ENCODE results near the gene PHAF1.

The PHAF1 gene

DNA sequence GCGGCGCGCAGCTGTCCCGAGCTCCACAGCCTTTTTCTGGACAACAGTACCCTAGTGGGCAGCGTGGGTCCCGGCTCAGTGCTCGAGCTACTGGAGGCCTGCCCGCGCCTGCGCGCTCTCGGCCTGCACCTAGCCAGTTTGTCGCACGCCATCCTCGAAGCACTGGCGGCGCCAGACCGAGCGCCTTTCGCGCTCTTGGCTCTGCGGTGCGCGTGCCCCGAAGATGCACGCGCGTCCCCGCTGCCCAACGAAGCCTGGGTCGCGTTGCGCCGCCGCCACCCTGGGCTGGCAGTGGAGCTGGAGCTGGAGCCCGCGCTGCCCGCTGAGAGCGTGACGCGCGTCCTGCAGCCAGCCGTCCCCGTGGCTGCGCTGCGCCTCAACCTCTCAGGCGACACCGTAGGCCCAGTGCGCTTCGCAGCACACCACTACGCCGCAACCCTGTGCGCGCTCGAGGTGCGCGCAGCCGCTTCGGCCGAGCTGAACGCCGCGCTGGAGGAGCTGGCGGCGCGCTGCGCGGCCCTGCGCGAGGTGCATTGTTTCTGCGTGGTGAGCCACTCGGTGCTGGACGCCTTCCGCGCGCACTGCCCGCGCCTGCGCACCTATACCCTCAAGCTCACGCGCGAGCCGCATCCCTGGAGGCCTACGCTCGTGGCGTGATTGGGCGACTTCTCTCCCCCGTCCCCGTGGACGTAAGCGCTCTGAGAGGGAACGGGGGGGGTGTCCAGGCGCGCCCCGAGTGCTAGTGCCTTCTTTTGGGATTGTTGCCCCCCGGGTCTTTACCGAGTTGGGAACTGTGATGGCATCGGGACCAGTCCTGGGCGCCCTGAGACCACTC lies 53.6 kb downstream of the PHAF1 start:
- DNase-seq (ENCODE audit: low read depth), result no peak

DNA sequence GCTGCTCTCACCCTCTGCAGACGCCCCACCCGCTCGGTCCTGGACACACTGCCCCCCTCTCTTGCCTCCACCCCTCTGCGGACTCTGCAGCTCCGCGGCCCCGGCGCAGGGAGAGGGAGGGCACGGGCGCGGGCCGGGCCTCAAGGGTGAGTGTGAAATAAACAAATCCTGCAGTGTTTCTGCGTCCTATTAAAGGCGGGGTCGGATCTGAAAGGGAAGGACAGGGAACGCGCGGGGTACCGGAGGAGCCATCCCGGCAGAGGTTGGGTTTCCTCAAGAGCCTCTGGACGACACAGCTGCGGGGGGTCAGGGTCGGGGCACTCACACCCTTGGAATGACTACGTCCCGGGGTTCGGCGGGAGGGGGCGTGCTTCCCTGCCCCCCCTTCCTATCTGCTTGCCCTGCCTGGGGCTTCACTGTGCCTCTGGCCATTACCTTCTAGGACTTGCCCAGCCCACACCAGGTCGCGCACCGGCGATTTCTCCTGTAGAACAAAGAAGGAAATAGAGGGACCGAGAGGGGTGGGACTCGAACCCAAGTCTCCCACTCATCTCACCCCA lies 54.3 kb downstream of the PHAF1 start:
- no peak for DNase-seq (ENCODE audit: low read depth)

DNA sequence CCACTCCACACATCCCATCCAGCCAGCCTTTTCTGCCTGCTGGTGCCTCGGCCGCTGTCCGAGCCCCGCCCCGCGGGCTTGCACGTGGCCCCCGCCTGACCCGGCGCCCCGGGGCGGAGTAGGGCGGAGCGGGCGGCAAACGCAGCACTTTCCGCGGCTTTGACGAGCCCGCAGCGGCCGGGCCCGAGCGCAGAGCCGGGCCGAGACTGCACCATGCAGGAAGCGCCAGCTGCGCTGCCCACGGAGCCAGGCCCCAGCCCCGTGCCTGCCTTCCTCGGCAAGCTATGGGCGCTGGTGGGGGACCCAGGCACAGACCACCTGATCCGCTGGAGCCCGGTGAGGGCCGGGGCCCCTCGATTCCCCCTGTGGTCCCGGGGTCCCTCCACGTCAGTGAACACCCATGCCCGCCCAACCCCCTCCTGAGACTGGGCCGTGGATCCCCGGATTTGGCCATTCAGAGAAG lies 54.9 kb downstream of the PHAF1 start, which contains the start of gene HSF4:
TSS of gene HSF4 (plus strand) at position 147 of the 463 bp plus-strand sequence. CDS start at position 214, 67 bp downstream.
- DNase-seq (ENCODE audit: low read depth), result no peak

DNA sequence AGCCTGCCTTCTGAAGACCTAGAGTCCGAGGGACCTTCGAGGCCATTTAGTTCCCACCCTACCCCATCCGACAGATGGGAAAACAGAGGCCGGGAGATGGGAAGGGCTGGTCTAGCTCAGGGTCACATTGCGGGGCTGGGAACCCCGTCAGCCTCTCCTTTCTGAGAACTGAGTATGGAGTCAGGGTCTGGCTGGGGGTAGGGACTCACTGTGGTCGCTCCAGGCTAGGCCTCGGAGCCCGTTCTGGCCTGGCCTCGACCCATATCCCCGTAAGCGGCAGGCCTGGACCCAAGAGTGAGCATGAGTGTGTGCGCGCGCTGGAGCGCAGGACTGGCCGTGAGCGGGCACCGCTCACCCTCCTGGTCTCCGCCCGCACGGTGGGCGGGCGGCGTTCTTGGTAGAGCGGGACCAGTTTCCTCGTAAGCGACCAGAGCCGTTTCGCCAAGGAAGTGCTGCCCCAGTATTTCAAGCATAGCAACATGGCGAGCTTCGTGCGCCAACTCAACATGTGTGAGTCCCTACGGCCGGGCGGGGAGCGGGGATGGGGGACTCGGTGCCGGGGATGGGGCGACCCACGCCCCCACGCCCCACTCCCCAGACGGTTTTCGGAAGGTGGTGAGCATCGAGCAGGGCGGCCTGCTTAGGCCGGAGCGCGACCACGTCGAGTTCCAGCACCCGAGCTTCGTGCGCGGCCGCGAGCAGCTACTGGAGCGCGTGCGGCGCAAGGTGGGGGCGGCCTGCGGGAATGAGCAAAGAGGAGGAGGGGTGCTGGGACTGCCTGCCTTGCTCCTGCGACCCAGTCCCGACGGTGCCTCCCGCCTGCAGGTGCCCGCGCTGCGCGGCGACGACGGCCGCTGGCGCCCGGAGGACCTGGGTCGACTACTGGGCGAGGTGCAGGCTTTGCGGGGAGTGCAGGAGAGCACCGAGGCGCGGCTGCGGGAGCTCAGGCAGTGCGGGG lies 55.7 kb downstream of the PHAF1 start:
- DNase-seq (ENCODE audit: low read depth), result no peak

DNA sequence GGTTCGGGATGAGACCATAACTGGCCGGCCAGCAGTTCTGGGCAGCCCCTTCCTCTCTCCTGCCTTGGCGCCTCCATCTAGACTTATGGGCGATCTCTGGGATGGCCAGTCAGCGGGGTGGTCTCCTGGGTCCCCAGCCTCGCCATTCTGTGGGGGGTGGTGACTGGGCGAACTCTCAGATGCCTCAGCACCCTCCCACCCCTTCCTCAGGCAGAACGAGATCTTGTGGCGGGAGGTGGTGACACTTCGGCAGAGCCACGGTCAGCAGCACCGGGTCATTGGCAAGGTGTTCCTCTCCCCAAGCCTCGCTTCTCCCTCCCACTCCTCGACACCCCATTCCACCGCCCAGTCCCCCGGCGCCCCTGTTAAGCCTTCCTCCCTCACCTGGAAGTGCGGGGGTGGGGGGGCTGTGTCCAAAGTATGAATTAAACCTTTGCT lies 56.4 kb downstream of the PHAF1 start:
- DNase-seq (ENCODE audit: low read depth), result no peak

DNA sequence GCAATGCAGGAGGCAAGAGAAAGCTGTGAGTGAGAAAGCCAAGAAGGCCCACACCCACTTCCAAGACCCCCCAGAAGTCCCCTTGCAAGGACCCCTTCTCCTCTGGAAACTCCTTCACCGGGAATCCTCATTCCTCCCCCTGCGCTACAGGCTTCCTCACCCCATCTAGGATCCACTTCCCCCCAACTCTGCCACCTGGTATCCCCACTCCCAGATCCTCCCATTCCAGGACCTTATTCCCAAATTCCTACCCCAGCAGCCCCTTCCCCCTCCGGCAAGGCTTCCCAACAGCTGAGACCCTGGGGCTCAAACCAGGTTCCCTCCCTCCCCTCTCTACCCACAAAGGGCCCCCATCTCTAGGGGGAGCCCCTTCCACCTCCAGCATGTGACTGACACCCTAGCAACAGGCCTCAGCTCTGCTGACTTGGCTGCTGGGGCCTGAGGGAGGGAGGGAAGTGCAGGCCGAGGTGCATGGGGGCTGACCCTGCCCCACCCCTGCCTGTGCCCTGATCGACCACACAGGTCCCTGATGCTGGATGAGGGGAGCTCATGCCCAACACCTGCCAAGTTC lies 56.9 kb downstream of the PHAF1 start:
- DNase-seq (ENCODE audit: low read depth), result no peak

DNA sequence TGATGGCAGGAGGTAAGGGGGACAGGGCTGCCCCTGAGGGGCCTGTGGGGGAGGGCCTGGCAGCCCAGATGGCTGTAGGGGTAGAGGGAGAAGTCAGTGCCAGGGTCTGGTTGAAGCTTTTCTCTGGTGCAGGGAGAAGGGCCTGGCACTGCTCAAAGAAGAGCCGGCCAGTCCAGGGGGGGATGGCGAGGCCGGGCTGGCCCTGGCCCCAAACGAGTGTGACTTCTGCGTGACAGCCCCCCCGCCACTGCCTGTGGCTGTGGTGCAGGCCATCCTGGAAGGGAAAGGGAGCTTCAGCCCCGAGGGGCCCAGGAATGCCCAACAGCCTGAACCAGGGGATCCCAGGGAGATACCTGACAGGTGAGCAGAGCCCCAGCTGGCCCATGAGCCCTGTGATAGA lies 57.8 kb downstream of the PHAF1 start:
- no peak for DNase-seq (ENCODE audit: low read depth)

DNA sequence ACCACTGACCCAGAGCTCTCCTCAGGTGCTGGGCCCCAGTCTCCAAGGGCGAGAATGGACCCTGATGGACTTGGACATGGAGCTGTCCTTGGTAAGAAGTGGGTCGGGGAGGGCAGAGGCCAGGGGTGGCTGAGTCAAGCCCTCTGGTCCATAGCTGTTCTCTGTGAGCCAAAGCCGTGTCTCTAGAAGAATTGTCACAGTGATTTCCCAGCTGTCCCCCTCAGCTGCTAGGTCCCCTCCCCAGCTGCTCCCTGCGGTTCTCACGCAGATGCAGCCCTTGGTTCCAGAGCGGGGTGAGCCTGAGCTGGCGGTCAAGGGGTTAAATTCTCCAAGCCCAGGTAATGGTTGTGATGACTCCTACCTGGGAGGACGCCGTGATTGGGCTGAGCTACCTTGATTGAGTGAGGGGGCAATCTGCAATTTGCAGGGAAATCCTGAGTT lies 59.3 kb downstream of the PHAF1 start:
- DNase-seq (ENCODE audit: low read depth), result no peak

DNA sequence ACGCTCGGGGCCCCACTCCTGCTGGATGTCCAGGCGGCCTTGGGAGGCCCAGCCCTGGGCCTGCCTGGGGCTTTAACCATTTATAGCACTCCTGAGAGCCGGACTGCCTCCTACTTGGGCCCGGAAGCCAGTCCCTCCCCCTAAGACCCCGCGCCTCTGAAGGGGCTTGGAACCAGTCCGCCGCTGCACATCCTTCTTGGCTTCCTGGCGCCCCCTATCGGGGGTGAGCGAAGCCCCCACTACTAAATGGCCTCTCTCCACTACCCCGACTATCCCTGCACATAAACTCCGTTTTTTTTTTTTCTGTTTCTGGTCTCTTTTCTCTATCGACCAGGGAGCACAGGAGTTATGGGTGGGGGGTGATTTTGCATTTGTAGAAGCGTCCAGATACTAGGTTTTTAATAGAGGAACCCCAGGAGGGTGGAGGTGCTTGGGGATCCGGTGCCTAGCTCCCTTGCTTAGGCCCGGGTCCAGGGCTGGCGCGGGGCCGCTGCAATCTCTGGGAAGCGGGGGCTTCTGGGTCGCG lies 60.0 kb downstream of the PHAF1 start:
- no peak for DNase-seq (ENCODE audit: low read depth)

DNA sequence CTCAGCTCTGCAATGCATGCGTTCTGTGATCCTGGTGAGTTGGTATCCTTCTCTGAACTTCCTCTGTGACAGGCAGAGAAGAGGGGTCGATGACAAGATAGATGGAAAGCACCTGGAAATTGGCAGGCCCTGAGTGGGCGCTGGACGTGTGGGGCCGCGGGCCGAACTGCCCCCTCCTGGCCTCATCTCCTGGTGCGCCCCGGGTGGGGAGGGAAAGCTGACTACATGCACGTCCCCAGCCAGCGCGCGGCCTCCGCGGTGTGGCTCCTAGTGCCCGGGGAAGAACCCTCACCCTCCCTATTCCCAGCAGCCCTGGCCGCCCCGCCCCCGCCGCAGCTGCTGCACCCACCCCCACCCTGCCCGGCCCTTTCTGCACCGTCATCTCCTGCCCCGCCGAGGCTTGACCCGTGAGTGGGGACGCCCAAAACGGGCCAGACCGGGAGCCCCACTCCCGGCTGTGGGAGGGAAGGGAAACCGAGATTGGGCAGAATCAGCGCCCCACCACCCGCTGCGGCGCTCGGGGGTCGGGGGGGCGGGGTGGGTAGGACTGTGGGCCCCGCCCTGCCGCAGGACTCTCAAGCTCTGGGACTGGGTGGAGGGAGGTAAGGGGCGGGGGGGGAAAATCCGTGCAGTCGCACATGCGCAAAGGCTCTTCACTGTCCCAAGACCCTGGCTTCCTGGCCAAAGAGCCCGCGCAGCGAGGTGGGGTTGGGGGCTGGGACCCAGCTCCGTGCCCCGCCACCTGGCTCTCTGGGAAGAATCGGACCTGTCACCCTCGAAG lies 60.6 kb downstream of the PHAF1 start, which contains the start of gene NOL3:
TSS of gene NOL3 (plus strand) at position 371 of the 781 bp plus-strand sequence.
- peak; percentile 67 for DNase-seq (ENCODE audit: low read depth)

DNA sequence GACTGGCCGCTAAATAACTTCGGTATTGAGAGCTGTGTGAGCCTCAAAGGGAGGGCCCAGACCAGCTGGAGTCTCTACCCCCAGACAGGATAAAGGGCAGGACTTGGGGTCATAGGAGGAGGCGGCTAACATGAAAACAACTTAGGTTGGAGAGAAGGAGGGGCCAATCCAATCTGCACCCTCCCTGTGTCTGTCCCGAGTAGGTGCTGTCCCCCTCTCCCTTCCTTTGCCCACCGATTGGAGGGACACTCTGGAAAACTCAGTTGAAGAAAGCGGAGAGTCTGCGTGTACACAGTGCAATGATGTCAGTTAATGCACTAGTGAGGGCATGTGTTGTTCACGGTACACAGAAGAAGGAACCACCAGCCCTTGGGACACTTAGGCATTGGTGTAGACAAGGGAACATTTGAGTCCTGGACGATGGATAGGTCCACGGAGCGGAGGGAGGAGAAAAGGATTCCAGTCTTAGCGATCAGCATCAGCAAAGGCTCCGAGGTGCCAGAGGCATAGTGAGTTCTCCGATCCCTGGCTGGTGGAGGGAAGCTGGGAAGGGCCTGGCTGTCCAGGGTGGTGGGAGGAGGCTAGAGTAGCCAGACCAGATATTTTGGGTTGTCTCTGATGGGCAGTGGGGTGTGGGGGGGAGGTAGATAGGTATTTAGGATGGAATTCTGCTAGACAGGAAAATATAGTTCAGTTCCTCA lies 61.4 kb downstream of the PHAF1 start:
- DNase-seq (ENCODE audit: low read depth), result no peak

DNA sequence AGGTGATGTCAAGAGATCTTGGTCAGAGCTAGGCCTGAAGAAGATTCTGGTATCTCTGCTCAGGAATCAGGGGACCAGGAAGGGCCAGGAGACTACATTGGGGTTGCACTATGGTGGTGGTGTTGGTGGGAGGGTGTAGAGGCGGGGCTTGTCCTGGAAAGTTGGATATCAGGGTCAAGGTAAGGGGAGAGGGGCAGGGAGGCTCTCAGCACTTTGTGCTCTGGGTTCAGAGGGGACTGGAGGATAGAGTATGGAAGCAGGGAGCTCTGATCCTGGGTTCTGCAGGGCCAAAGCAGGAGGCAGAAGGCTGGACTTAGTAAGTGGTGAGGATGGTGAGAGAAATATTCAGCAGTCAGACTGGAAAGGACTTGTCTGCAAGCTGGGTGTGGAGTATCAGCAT lies 63.6 kb downstream of the PHAF1 start:
- no peak for DNase-seq (ENCODE audit: low read depth)

DNA sequence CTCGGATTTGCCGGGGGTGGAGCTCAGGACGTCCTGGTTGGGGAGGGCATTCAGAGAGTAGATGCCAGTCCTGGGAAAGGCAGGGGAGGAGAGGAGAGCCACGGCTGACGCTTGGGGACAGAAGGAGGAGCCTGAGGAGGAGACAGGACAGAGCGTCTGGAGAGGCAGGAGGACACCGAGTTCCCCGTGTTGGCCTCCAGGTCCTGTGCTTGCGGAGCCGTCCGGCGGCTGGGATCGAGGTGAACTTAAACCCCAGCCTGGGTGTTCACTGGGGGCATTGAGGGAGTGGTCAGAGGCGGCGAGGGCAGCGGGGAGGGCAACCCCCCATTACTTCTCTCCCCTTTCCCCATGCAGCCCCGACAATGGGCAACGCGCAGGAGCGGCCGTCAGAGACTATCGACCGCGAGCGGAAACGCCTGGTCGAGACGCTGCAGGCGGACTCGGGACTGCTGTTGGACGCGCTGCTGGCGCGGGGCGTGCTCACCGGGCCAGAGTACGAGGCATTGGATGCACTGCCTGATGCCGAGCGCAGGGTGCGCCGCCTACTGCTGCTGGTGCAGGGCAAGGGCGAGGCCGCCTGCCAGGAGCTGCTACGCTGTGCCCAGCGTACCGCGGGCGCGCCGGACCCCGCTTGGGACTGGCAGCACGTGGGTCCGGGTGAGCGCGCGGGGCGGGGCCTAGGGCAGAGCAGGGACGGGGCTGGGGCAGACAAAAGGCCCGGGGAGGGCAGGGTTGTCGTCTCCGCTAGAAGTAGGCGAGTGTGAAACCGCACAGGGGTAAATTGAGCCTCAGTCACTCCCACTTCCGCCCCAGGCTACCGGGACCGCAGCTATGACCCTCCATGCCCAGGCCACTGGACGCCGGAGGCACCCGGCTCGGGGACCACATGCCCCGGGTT lies 64.3 kb downstream of the PHAF1 start:
- DNase-seq (ENCODE audit: low read depth), result peak; percentile 65

DNA sequence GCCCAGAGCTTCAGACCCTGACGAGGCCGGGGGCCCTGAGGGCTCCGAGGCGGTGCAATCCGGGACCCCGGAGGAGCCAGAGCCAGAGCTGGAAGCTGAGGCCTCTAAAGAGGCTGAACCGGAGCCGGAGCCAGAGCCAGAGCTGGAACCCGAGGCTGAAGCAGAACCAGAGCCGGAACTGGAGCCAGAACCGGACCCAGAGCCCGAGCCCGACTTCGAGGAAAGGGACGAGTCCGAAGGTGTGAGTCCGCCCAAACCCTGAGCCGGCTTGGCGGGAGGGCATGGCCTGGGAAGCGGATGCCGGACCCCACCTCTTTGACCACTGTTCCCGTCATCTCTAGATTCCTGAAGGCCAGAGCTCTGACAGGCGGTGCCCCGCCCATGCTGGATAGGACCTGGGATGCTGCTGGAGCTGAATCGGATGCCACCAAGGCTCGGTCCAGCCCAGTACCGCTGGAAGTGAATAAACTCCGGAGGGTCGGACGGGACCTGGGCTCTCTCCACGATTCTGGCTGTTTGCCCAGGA lies 65.0 kb downstream of the PHAF1 start:
- no peak for DNase-seq (ENCODE audit: low read depth)

DNA sequence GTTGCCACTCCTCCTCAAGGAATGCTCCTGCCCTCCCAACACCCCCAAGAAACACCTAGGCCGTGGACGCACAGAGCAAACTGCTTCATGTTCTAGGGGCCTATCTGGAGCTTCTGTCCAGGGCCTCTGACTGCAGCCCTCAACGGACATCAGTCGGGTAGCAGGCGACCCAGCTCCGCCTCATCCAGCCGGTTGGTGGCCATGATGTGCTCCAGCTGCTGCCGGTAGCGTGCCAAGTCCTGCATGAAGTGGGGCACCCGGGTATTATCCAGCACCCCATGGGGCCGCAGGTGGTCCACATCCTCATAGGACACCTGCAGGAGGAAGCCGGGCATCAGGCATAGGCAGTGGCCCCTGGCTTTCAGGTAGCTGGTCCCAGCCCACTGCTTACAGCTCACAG lies 66.9 kb downstream of the PHAF1 start:
- no peak for DNase-seq (ENCODE audit: low read depth)

DNA sequence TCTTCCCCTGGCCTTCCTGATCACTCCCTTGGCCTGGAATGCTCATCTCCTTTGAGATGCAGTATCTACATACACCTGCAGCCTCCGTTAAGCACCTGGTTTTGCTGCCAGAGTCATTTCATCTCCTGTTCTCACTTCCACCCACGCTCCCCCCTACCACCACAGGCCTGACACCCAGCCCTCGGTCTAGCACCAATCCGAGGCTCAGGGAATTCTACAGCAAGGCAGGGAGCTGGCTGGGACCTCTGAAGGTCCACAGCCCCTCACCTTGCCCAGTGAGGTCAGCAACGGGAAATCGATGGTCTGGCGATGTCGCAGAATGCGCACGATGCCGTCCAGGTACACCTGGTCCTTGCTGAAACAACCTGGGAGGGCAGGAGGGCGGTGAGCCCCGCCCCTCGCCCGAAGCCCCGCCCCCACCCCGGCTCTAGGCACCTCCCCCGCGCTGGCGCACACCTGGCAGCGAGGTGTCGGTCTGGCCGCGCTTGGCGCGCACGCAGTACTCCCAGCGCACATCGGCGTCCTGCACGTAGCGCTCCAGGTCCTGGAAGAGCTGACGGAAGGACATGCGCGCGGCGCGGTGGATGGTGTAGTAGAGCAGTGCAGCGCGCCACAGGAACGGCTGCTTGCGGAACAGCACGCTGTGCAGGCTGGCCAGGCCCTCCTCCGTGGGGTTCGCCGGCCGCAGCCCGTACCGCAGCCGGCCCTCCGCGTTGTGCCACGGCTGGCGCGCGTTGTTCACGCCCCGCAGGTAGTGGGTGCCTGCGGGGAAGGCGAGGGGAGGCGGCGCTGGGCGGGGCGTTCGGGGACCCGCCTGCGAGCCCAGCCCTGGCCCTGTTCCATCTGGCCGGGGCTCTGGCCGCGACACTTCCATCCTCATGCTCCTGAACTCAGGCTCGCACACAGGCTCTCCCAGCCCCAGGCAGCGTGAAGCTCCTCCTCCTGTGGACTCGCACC lies 68.3 kb downstream of the PHAF1 start:
- DNase-seq (ENCODE audit: low read depth), result no peak

DNA sequence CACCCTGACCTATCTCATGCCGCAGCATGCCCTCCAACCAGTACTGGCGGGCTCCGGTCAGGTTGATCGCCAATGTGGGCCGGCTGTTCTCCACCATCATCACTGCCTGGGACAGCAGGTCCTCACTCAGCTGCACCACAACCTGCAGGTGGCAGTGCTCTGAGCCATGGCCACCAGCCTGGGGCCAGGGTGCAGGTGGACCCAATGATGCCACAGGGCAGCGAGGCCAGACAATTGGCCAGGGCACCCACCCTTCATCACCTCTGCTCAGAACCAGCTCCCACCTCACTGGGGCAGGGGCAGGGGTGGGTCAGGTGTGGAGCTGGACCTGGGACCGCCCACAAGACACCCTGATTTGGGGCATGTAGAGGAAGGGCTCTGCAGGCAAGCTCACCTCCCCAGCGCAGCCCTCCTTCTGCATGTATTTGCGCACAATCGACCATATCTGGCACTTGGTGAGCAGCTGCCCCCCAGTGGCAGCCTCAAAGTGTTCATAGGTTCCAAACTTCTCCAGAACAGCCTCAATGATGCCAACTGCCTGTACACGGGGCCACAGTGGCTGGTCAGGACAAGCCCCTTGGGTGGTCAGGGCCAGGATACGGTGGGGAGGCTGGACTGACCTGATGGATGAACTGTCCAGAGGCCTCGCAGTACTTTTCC lies 69.8 kb downstream of the PHAF1 start:
- DNase-seq (ENCODE audit: low read depth), result no peak

Measured in stromal cell of bone marrow (primary cell).